Mesodermal cell (in vitro differentiated cells): ENCODE measurements around the gene FGF1.

Experiments used
- H3K27ac ChIP-seq: 2 replicates; pipeline ENCODE4 v1.7.0; 2013; ENCODE audit warnings: mild to moderate bottlenecking, low read depth, low read length, moderate library complexity; ENCODE audit not compliant: severe bottlenecking
- H3K36me3 ChIP-seq: 2 replicates; pipeline ENCODE4 v1.7.1; 2013; ENCODE audit warnings: mild to moderate bottlenecking, low read length, moderate library complexity; ENCODE audit not compliant: control insufficient read depth, insufficient read depth
- H3K4me1 ChIP-seq: one replicate; pipeline ENCODE4 v1.7.1; 2013; ENCODE audit warnings: mild to moderate bottlenecking, low read length; ENCODE audit not compliant: insufficient read depth, control insufficient read depth, poor library complexity, severe bottlenecking
- H3K4me3 ChIP-seq: 2 replicates; pipeline ENCODE4 v1.7.0; 2013; ENCODE audit warnings: low read length, control low read depth, mild to moderate bottlenecking; ENCODE audit not compliant: insufficient read depth, poor library complexity, severe bottlenecking; ENCODE audit errors: extremely low read depth
- H3K9me3 ChIP-seq: 2 replicates; pipeline ENCODE4 v1.7.1; 2013; ENCODE audit warnings: mild to moderate bottlenecking, low read length, moderate library complexity; ENCODE audit not compliant: control insufficient read depth
- WGBS, 2 experiments: methylation state at CpG; one replicate each; pipeline ENCODE4 v1.1.5; 2013; ENCODE audit warnings: missing lambda C conversion rate in 2 of 2; ENCODE audit not compliant: insufficient coverage in 2 of 2; 5-methylcytosine and 5-hydroxymethylcytosine counted together

Gene FGF1

GRCh38 chr5:142551338-142552067 lies 134.4 kb downstream of the FGF1 start:
- Histone ChIP-seq H3K9me3 (peaks cover 5% of the 10 kb centered on the region), H3K36me3 (no peaks in the 10 kb centered on the region), H3K4me3 (no peak overlapping the region), H3K27ac (peak overlapping the region; percentile 54), H3K4me1 (peaks cover 37% of the 10 kb centered on the region)
- 5% methylated on average over 25 of the region's 31 CpGs for WGBS, 2 experiments

- Histone ChIP-seq H3K27ac (no peak overlapping the region), H3K4me1 (peaks cover 46% of the 10 kb centered on the region), H3K36me3 (no peaks in the 10 kb centered on the region), H3K4me3 (no peak overlapping the region), H3K9me3 (peaks cover 5% of the 10 kb centered on the region)
- no CpG with 5 or more reads among the region's 2 CpGs for WGBS, 2 experiments
Measured at GRCh38 chr5:142550471-142550870, 135.4 kb downstream of the FGF1 start.

- H3K4me1 ChIP-seq = peaks cover 53% of the 10 kb centered on the region
- no peaks in the 10 kb centered on the region for H3K36me3 ChIP-seq
- no peak overlapping the region for H3K4me3 ChIP-seq
- H3K9me3 ChIP-seq = peaks cover 5% of the 10 kb centered on the region
- no peak overlapping the region for H3K27ac ChIP-seq
- WGBS, 2 experiments = 88 to 96% methylated on average over 2 of the region's 2 CpGs
Measured at GRCh38 chr5:142549834-142550233, 136.1 kb downstream of the FGF1 start.

- WGBS, 2 experiments = 3 to 4% methylated on average over 5 of the region's 5 CpGs
- H3K4me1 ChIP-seq = peaks cover 63% of the 10 kb centered on the region
- no peaks in the 10 kb centered on the region for H3K9me3 ChIP-seq
- no peaks in the 10 kb centered on the region for H3K36me3 ChIP-seq
- H3K4me3 ChIP-seq = no peak overlapping the region
- H3K27ac ChIP-seq = peak overlapping the region; percentile 4
Measured at GRCh38 chr5:142548739-142549275, 137.1 kb downstream of the FGF1 start.

GRCh38 chr5:142547445-142548380 lies 138.2 kb downstream of the FGF1 start:
- Histone ChIP-seq H3K4me3 (no peak overlapping the region), H3K36me3 (no peaks in the 10 kb centered on the region), H3K9me3 (no peaks in the 10 kb centered on the region), H3K27ac (no peak overlapping the region), H3K4me1 (peaks cover 74% of the 10 kb centered on the region)
- WGBS, 2 experiments = 74 to 81% methylated on average over 4 of the region's 9 CpGs

- H3K36me3 ChIP-seq = no peaks in the 10 kb centered on the region
- WGBS, 2 experiments = 86% methylated on average over 1 of the region's 3 CpGs; no CpG with 5 or more reads in 1 of the 2 experiments
- no peak overlapping the region for H3K4me3 ChIP-seq
- H3K27ac ChIP-seq = peak overlapping the region; percentile 89
- H3K4me1 ChIP-seq = peaks cover 76% of the 10 kb centered on the region
- no peaks in the 10 kb centered on the region for H3K9me3 ChIP-seq
Measured at GRCh38 chr5:142545650-142546322, 140.1 kb downstream of the FGF1 start.

GRCh38 chr5:142544946-142545649 lies 140.8 kb downstream of the FGF1 start:
- Histone ChIP-seq H3K36me3 (no peaks in the 10 kb centered on the region), H3K4me3 (no peak overlapping the region), H3K27ac (peak overlapping the region; percentile 89), H3K4me1 (peaks cover 75% of the 10 kb centered on the region), H3K9me3 (no peaks in the 10 kb centered on the region)
- WGBS, 2 experiments = 68 to 72% methylated on average over 2 to 3 of the region's 3 CpGs

- no peaks in the 10 kb centered on the region for H3K9me3 ChIP-seq
- H3K27ac ChIP-seq = peak overlapping the region; percentile 89
- peaks cover 75% of the 10 kb centered on the region for H3K4me1 ChIP-seq
- 77 to 89% methylated on average over 6 to 7 of the region's 8 CpGs for WGBS, 2 experiments
- no peaks in the 10 kb centered on the region for H3K36me3 ChIP-seq
- H3K4me3 ChIP-seq = no peak overlapping the region
Measured at GRCh38 chr5:142544071-142544753, 141.7 kb downstream of the FGF1 start.

GRCh38 chr5:142542906-142543305 lies 143.0 kb downstream of the FGF1 start:
- 94 to 100% methylated on average over 2 to 3 of the region's 3 CpGs for WGBS, 2 experiments
- Histone ChIP-seq H3K9me3 (no peaks in the 10 kb centered on the region), H3K4me3 (no peak overlapping the region), H3K27ac (peak overlapping the region; percentile 39), H3K36me3 (no peaks in the 10 kb centered on the region), H3K4me1 (peaks cover 66% of the 10 kb centered on the region)
